ENCODE data around the gene NPPC.

- TF ChIP-seq CTCF (IDR thresholded peaks at IDR 0.05; ENCODE audit: insufficient read depth, low read length, poor library complexity, severe bottlenecking) (no peak), EZH2phosphoT487 (conservative IDR thresholded peaks at IDR 0.05; ENCODE audit: low read length) (no peak)
Measured at GRCh38 chr2:231926180-231926741, at the start of gene NPPC.
